H1 (cell line): ENCODE data around the gene ZMIZ1. TPM values are rescaled to one million over a fixed set of nuclear protein-coding genes. Genes with fewer than 3 reads are reported as not detected.

Experiments used
- CTCF ChIA-PET: fragments of 300-600 bp; sonication (Branson Sonifier 250); formaldehyde crosslinking; loops from one replicate; lab custom pipeline; 2021; ENCODE audit not compliant: partially characterized antibody; lab: Charles Lee
- POLR2A ChIA-PET: fragments of 300-600 bp; sonication (Branson Sonifier 250); formaldehyde crosslinking; loops from one replicate; lab custom pipeline; 2021; ENCODE audit warnings: inconsistent platforms; ENCODE audit not compliant: partially characterized antibody; lab: Charles Lee
- DNase-seq, 2 experiments: peaks; one replicate each; pipeline versions ENCODE4 v3.0.0 to v3.0.0-alpha.2; 2010 to 2022; ENCODE audit warnings: low spot score in 2 of 2, low read depth in 1 of 2, mixed read lengths in 1 of 2
- FAIRE-seq: peaks from 2 replicates; lab custom pipeline; 2011; peaks lifted over from hg19 to GRCh38; lab: Jason Lieb, UNC
- H2AFZ ChIP-seq: 2 replicates; pipeline ENCODE4 v1.8.1; 2012; ENCODE audit warnings: low read length, inconsistent platforms
- H2AK5ac ChIP-seq: 2 replicates; pipeline ENCODE4 v1.6.1; 2013; ENCODE audit warnings: low read depth, low read length
- H2BK120ac ChIP-seq: replicated peaks from 2 replicates; pipeline ENCODE3; 2013; ENCODE audit warnings: low read depth, low read length, inconsistent platforms
- H2BK12ac ChIP-seq: 2 replicates; pipeline ENCODE4 v1.6.1; 2013; ENCODE audit warnings: low read depth, low read length
- H2BK15ac ChIP-seq: 2 replicates; pipeline ENCODE4 v1.6.1; 2013; ENCODE audit warnings: low read length
- H2BK20ac ChIP-seq: 2 replicates; pipeline ENCODE4 v1.6.1; 2013; ENCODE audit warnings: low read length
- H2BK5ac ChIP-seq: 2 replicates; pipeline ENCODE4 v1.6.1; 2013; ENCODE audit warnings: low read depth, low read length
- H3K14ac ChIP-seq: 2 replicates; pipeline ENCODE4 v1.6.1; 2013; ENCODE audit warnings: inconsistent platforms; ENCODE audit not compliant: insufficient read length
- H3K18ac ChIP-seq: 2 replicates; pipeline ENCODE4 v1.6.1; 2013; ENCODE audit warnings: low read length; ENCODE audit errors: extremely low read depth
- H3K23ac ChIP-seq: 2 replicates; pipeline ENCODE4 v1.6.1; 2013; ENCODE audit warnings: inconsistent platforms; ENCODE audit not compliant: insufficient read length
- H3K23me2 ChIP-seq: 2 replicates; pipeline ENCODE4 v1.6.1; 2013; ENCODE audit warnings: low read depth, low read length
- H3K27ac ChIP-seq: 2 replicates; pipeline ENCODE4 v1.6.1; 2011; ENCODE audit warnings: low read depth, low read length, inconsistent platforms
- H3K27me3 ChIP-seq, 4 experiments: replicated peaks in 1 of 4; 1 replicate in 1 of 4; 2 replicates in 3 of 4; pipeline versions ENCODE4 v1.6.1 to v1.8.1; 2011 to 2013; ENCODE audit warnings: low read length in 3 of 4, mild to moderate bottlenecking in 3 of 4, inconsistent platforms in 2 of 4, mixed read lengths in 2 of 4, moderate library complexity in 1 of 4; ENCODE audit not compliant: control insufficient read depth in 3 of 4, insufficient read depth in 3 of 4; ENCODE audit errors: extremely low read depth in 1 of 4
- H3K36me3 ChIP-seq, 4 experiments: 2 replicates each; pipeline versions ENCODE4 v1.6.1 to v1.8.1; 2011 to 2013; ENCODE audit warnings: mild to moderate bottlenecking in 4 of 4, low read length in 3 of 4, moderate library complexity in 2 of 4, control low read depth in 1 of 4, inconsistent platforms in 1 of 4; ENCODE audit not compliant: insufficient read depth in 4 of 4, control insufficient read depth in 2 of 4
- H3K4ac ChIP-seq: replicated peaks from 2 replicates; pipeline ENCODE3; 2013; ENCODE audit warnings: low read length, low read depth, mixed read lengths, inconsistent platforms; ENCODE audit not compliant: insufficient read length
- H3K4me1 ChIP-seq, 4 experiments: replicated peaks in 1 of 4; 1 replicate in 1 of 4; 2 replicates in 3 of 4; pipeline versions ENCODE4 v1.6.1 to v1.8.1; 2011 to 2013; ENCODE audit warnings: low read length in 3 of 4, inconsistent platforms in 2 of 4, mixed read lengths in 1 of 4; ENCODE audit not compliant: insufficient read depth in 4 of 4, control insufficient read depth in 3 of 4
- H3K4me2 ChIP-seq, 2 experiments: 2 replicates each; pipeline versions ENCODE4 v1.6.1 to v1.8.1; 2011 to 2013; ENCODE audit warnings: low read depth in 2 of 2, low read length in 2 of 2, control low read depth in 1 of 2, inconsistent platforms in 1 of 2, mild to moderate bottlenecking in 1 of 2; ENCODE audit not compliant: insufficient read depth in 1 of 2
- H3K4me3 ChIP-seq, 4 experiments: fragments of 200-600, 300-600 bp in 1 of 4; sonication (generic), shearing (Covaris generic), sonication (Bioruptor Twin) in 1 of 4; 2 replicates each; pipeline versions ENCODE4 v1.5.1 to v1.8.1; 2011 to 2016; ENCODE audit warnings: low read length in 4 of 4, low read depth in 3 of 4, control low read depth in 2 of 4, inconsistent platforms in 2 of 4, mild to moderate bottlenecking in 2 of 4, mixed read lengths in 1 of 4, moderate library complexity in 1 of 4; ENCODE audit not compliant: insufficient read depth in 2 of 4; ENCODE audit errors: extremely low read depth in 1 of 4
- H3K56ac ChIP-seq: replicated peaks from 2 replicates; pipeline ENCODE3; 2013; ENCODE audit warnings: low read depth, mild to moderate bottlenecking, mixed read lengths, low read length, inconsistent platforms; ENCODE audit not compliant: insufficient read length
- H3K79me1 ChIP-seq: 2 replicates; pipeline ENCODE4 v1.6.1; 2013; ENCODE audit warnings: low read depth, low read length, control low read depth
- H3K79me2 ChIP-seq, 2 experiments: 2 replicates each; pipeline versions ENCODE4 v1.6.1 to v1.8.1; 2012 to 2013; ENCODE audit warnings: low read length in 2 of 2, mild to moderate bottlenecking in 2 of 2, inconsistent platforms in 1 of 2; ENCODE audit not compliant: insufficient read depth in 2 of 2, control insufficient read depth in 1 of 2
- H3K9ac ChIP-seq, 4 experiments: replicated peaks in 1 of 4; 1 replicate in 1 of 4; 2 replicates in 3 of 4; pipeline versions ENCODE4 v1.6.1 to v1.8.1; 2011 to 2013; ENCODE audit warnings: low read depth in 3 of 4, low read length in 3 of 4, control low read depth in 2 of 4, mild to moderate bottlenecking in 2 of 4, moderate library complexity in 2 of 4, inconsistent platforms in 1 of 4; ENCODE audit errors: extremely low read depth in 1 of 4
- H3K9me3 ChIP-seq, 2 experiments: 2 replicates each; pipeline versions ENCODE4 v1.6.1 to v1.8.1; 2012 to 2013; ENCODE audit warnings: mild to moderate bottlenecking in 2 of 2, moderate library complexity in 2 of 2, control low read depth in 1 of 2, inconsistent platforms in 1 of 2, low read depth in 1 of 2, low read length in 1 of 2, mixed read lengths in 1 of 2; ENCODE audit not compliant: insufficient read depth in 2 of 2
- H4K20me1 ChIP-seq, 2 experiments: replicated peaks in 1 of 2; 2 replicates each; pipeline versions ENCODE3 to v1.8.1; 2011 to 2013; ENCODE audit warnings: inconsistent platforms in 2 of 2, low read length in 2 of 2, mild to moderate bottlenecking in 1 of 2; ENCODE audit not compliant: insufficient read depth in 2 of 2, control insufficient read depth in 1 of 2
- H4K5ac ChIP-seq: 2 replicates; pipeline ENCODE4 v1.6.1; 2013; ENCODE audit warnings: low read length, low read depth, mixed read lengths, inconsistent platforms; ENCODE audit not compliant: insufficient read length
- H4K8ac ChIP-seq: 2 replicates; pipeline ENCODE4 v1.8.0; 2013; ENCODE audit warnings: mild to moderate bottlenecking, moderate library complexity, low read length, inconsistent platforms; ENCODE audit not compliant: insufficient read depth; ENCODE audit errors: extremely low read depth
- H4K91ac ChIP-seq: replicated peaks from 2 replicates; pipeline ENCODE3; 2013; ENCODE audit warnings: low read length, mixed read lengths, inconsistent platforms; ENCODE audit not compliant: insufficient read length
- CTBP2 ChIP-seq: IDR thresholded peaks from 2 replicates; pipeline ENCODE4 v1.7.0; 2011; ENCODE audit warnings: borderline replicate concordance, mild to moderate bottlenecking, moderate library complexity, mixed read lengths, low read length; ENCODE audit not compliant: insufficient read depth, insufficient read length
- NANOG ChIP-seq: IDR thresholded peaks from 2 replicates; pipeline ENCODE4 v1.6.1; 2011; ENCODE audit warnings: low read length, low read depth, mild to moderate bottlenecking, inconsistent platforms; ENCODE audit not compliant: insufficient read depth, poor library complexity, severe bottlenecking
- WGBS, 2 experiments: shearing (Covaris generic) in 1 of 2; methylation state at CpG; one replicate each; pipeline versions ENCODE4 v1.1.6 to v1.1.7; 2013 to 2015; ENCODE audit warnings: low lambda C conversion rate in 2 of 2, mixed read lengths in 2 of 2, inconsistent platforms in 1 of 2, low coverage in 1 of 2, missing lambda C conversion rate in 1 of 2; ENCODE audit not compliant: insufficient replicate concordance in 2 of 2, insufficient coverage in 1 of 2, insufficient read length in 1 of 2; ENCODE audit errors: extremely low coverage in 1 of 2, missing lambda C conversion rate in 1 of 2; 5-methylcytosine and 5-hydroxymethylcytosine counted together
- polyA plus RNA-seq, 7 experiments: library from polyadenylated mRNA; depleted of rRNA in 3 of 7; stranded (reverse) in 5 of 7; unstranded in 2 of 7; fragments of >200 nt in 5 of 7; fragments of 200-250 nt in 2 of 7; gene quantifications; 1 replicate in 5 of 7; 2 replicates in 1 of 7; 4 replicates in 1 of 7; pipeline versions ENCODE4 v1.2.1 to v1.2.3, GENCODE V29; 2011 to 2013; ENCODE audit warnings: missing spikeins in 2 of 7, mixed read lengths in 2 of 7
- total RNA-seq: library from RNA; stranded (reverse); fragmentation: NEBNext Ultra II Directional; extraction: Animal tissue kit (Norgen Biotek cat#: 25700); gene quantifications from 2 replicates; pipeline ENCODE4 v1.2.1, GENCODE V29; 2021
- TF ChIP-seq, protein P1 (sequence below): IDR thresholded peaks from 2 replicates; pipeline ENCODE4 v1.6.1; 2011; ENCODE audit warnings: low read length, improper control_type of control experiment

ZMIZ1 gene
- total and polyA plus RNA-seq, 2 of the 8 experiments (the other 6 are each of a cell fraction or from before 2014, with no cell fraction given), result 8.1 to 28.0 TPM

DNA sequence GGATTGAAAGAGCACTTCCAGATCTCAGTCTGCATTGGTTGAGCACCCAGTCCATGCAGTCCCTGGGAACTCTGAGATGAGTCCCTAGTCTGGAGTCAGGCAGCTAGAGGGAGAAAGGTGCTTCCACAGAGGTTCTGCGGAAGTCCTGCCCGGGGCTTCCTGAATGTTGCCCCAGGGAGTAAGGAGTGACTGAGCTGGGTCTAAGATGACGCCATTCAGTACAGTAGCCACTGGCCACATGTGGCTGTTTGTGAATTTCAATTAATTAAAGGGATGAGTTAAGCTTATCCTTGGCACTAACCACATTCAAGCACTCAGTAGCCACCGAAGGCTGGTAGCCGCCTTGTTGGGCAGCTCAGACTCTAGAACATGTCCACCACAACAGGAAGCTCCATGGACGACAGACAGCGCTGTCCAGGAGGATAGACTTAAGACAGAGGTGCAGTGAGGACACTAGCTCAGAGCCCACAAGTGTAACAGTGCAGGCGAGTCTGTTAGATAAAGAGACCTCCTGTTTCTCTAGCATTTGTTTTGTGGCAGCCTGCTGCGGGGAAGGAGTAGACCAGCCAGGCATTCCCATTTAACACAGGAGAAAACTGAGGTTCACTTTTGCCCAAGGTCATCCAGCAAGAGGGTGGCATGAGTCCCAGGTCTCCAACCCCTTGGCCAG, 176.9 kb downstream of the ZMIZ1 start:
- Histone ChIP-seq H3K23me2 (peaks cover 12% of the 10 kb centered on the region; the same call in 1 of the 2 replicates), H3K79me1 (peaks cover 10% of the 10 kb centered on the region), H3K14ac (no peak overlapping the region), H3K9me3 (no peaks in the 10 kb centered on the region), H3K36me3 (no peaks in the 10 kb centered on the region), H3K4me2 (no peak overlapping the region), H3K79me2 (peaks cover 0 to 11% of the 10 kb centered on the region in 2 experiments; a peak in 1 of 4 replicates), H2BK12ac (no peak overlapping the region), H4K20me1 (peaks cover 45 to 53% of the 10 kb centered on the region in 2 experiments), H2BK120ac (no peak overlapping the region), H2AFZ (no peak overlapping the region), H3K27me3 (peaks cover 14 to 34% (median 32%) of the 10 kb centered on the region in 4 experiments), H3K18ac (no peak overlapping the region), H3K4ac (no peak overlapping the region), H2AK5ac (no peak overlapping the region), H2BK5ac (no peak overlapping the region), H3K4me3 (no peak overlapping the region), H3K9ac (no peak overlapping the region), H3K23ac (no peak overlapping the region), H4K5ac (no peak overlapping the region), H3K56ac (no peak overlapping the region), H4K91ac (no peak overlapping the region), H2BK15ac (no peak overlapping the region), H2BK20ac (no peak overlapping the region), H3K4me1 (peaks cover 9 to 23% (median 16%) of the 10 kb centered on the region in 4 experiments), H3K27ac (no peak overlapping the region), H4K8ac (no peak overlapping the region)
- ChIA-PET CTCF (interaction anchor here (3.3 kb wide), 1 partner anchor 12 kb away, joined by 14 read pairs; no protein-coding TSS in a partner anchor), POLR2A (interaction anchor here (1.7 kb wide), 1 partner anchor 12 kb away, joined by 5 read pairs; no protein-coding TSS in a partner anchor)
- WGBS, 2 experiments, result 88% methylated on average over 9 of the region's 9 CpGs; no CpG with 5 or more reads in 1 of the 2 experiments
- no peak for FAIRE-seq
- TF ChIP-seq, protein P1, sequence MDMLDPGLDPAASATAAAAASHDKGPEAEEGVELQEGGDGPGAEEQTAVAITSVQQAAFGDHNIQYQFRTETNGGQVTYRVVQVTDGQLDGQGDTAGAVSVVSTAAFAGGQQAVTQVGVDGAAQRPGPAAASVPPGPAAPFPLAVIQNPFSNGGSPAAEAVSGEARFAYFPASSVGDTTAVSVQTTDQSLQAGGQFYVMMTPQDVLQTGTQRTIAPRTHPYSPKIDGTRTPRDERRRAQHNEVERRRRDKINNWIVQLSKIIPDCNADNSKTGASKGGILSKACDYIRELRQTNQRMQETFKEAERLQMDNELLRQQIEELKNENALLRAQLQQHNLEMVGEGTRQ, result no peak
- TF ChIP-seq NANOG, result no peak
- no peak for TF ChIP-seq CTBP2
- no peak for DNase-seq
